ENCODE measurements around the gene HDLBP. TPM values are rescaled to one million over a fixed set of nuclear protein-coding genes. Genes with fewer than 3 reads are reported as not detected.
A peak's percentile ranks its signal among the peaks of the same experiment; 100 is the strongest.

The HDLBP gene
- total and polyA plus RNA-seq, 10 of the 15 experiments (the other 5 are each of a cell fraction or from before 2014, with no cell fraction given), result 19.5 to 383 (median 249) TPM

DNA sequence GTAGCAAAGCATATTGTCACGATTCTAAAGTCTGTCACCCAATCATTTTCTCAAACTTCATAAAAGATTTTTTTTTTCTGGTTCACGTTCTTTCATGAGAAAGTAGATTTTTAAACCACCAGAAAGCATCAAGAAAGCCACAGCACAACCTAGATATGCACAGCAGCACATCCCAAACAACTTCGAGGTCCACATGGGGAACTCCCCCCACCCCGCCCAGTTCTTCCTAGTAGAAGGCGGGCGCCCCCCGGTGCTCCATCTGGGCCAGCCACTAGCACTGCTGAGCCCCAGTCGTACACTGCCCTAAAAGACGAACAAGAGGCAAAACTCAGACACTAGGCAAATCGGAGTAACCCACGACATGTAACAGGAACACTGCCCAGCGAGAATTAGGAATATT, 15.5 kb downstream of the HDLBP start:
- intact Hi-C loops (cut with micrococcal nuclease; ENCODE audit: unreplicated experiment), result no loop called here
- RAD21 ChIA-PET (ENCODE audit: unreplicated experiment), result no interaction called here
- CTCF ChIA-PET, result no interaction called here
- no peaks in the 10 kb centered on the region for H3K9me3 ChIP-seq (replicated peaks; ENCODE audit: control insufficient read depth, insufficient read depth, low read length)
- no peak overlapping the region for H2AFZ ChIP-seq (ENCODE audit: control insufficient read depth, low read depth, low read length)
- peaks cover 9% of the 10 kb centered on the region for H3K4me1 ChIP-seq (ENCODE audit: control insufficient read depth, insufficient read depth, low read length)
- DNase-seq (ENCODE audit: low read depth, low spot score) (no peak), ATAC-seq (no peak), FAIRE-seq (no peak)
- no peak overlapping the region for H3K27ac ChIP-seq (ENCODE audit: control insufficient read depth, insufficient read depth)
- H3K4me2 ChIP-seq (ENCODE audit: control insufficient read depth, insufficient read depth), result no peak overlapping the region; the same call in 1 of the 2 replicates
- H3K4me3 ChIP-seq, result no peak overlapping the region
- no peaks in the 10 kb centered on the region for H3K27me3 ChIP-seq (replicated peaks in 1 of 2; ENCODE audit: control insufficient read depth in 2 of 2, insufficient read depth in 2 of 2, low read length in 1 of 2)
- TF ChIP-seq MEF2B (IDR thresholded peaks at IDR 0.05; ENCODE audit: partially characterized antibody, poor library complexity, severe bottlenecking) (no peak), PAX8 (IDR thresholded peaks at IDR 0.05) (no peak), RAD21 (IDR thresholded peaks at IDR 0.05; ENCODE audit: insufficient read depth, low read depth, low read length) (0 out of 2 replicates have a peak, but pooled peaks have one; percentile 13), PML (IDR thresholded peaks at IDR 0.05; ENCODE audit: low read length) (no peak)
- TF ChIP-seq, protein P1, sequence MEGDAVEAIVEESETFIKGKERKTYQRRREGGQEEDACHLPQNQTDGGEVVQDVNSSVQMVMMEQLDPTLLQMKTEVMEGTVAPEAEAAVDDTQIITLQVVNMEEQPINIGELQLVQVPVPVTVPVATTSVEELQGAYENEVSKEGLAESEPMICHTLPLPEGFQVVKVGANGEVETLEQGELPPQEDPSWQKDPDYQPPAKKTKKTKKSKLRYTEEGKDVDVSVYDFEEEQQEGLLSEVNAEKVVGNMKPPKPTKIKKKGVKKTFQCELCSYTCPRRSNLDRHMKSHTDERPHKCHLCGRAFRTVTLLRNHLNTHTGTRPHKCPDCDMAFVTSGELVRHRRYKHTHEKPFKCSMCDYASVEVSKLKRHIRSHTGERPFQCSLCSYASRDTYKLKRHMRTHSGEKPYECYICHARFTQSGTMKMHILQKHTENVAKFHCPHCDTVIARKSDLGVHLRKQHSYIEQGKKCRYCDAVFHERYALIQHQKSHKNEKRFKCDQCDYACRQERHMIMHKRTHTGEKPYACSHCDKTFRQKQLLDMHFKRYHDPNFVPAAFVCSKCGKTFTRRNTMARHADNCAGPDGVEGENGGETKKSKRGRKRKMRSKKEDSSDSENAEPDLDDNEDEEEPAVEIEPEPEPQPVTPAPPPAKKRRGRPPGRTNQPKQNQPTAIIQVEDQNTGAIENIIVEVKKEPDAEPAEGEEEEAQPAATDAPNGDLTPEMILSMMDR (IDR thresholded peaks at IDR 0.05 in 2 of 3, conservative IDR thresholded peaks at IDR 0.05 in 1 of 3; ENCODE audit: control insufficient read depth in 2 of 3, extremely low read depth in 1 of 3, insufficient read depth in 1 of 3, low read depth in 3 of 3, low read length in 3 of 3), result 0 out of 6 replicates have a peak, but pooled peaks of 1 of the 3 experiments have one; percentile 9
- peaks cover 88% of the 10 kb centered on the region for H3K79me2 ChIP-seq (ENCODE audit: control insufficient read depth, insufficient read depth, low read length)
- SMC1A ChIA-PET (ENCODE audit: uncharacterized antibody, unreplicated experiment), result interaction anchor here (1.8 kb wide), 1 partner anchor 10 kb away, joined by 3 read pairs; no protein-coding TSS in a partner anchor
- in situ Hi-C loops (cut with MboI), result no loop called here
- H3K9ac ChIP-seq (ENCODE audit: control insufficient read depth, insufficient read depth, low read length), result no peak overlapping the region
- 0 out of 4 replicates have a peak, but pooled peaks cover 0 to 3% of the 10 kb centered on the region in 2 experiments for H3K36me3 ChIP-seq (ENCODE audit: control insufficient read depth in 2 of 2, insufficient read depth in 2 of 2, low read length in 1 of 2)
- BruUV-seq (replicated peaks), result no TSS peak
- WGBS (ENCODE audit: insufficient coverage, insufficient replicate concordance, low lambda C conversion rate, missing lambda C conversion rate), result 89% methylated on average over 12 of the region's 12 CpGs
- POLR2A ChIA-PET, result no interaction called here
- H4K20me1 ChIP-seq (ENCODE audit: control insufficient read depth, insufficient read depth), result no peaks in the 10 kb centered on the region

Data from GM12878 (cell line).